Cardiac atrium fibroblast (primary cell): Measurements from ENCODE around the gene MRPS11. TPM values are rescaled to one million over a fixed set of nuclear protein-coding genes. Genes with fewer than 3 reads are reported as not detected.

ENCODE experiments used
- total RNA-seq: library from RNA; depleted of rRNA; stranded (reverse); fragments of >200 nt; gene quantifications from 2 replicates; pipeline ENCODE4 v1.2.3, GENCODE V29; 2015

Gene MRPS11
- total RNA-seq, result 41.0 and 42.4 TPM in 2 replicates

DNA sequence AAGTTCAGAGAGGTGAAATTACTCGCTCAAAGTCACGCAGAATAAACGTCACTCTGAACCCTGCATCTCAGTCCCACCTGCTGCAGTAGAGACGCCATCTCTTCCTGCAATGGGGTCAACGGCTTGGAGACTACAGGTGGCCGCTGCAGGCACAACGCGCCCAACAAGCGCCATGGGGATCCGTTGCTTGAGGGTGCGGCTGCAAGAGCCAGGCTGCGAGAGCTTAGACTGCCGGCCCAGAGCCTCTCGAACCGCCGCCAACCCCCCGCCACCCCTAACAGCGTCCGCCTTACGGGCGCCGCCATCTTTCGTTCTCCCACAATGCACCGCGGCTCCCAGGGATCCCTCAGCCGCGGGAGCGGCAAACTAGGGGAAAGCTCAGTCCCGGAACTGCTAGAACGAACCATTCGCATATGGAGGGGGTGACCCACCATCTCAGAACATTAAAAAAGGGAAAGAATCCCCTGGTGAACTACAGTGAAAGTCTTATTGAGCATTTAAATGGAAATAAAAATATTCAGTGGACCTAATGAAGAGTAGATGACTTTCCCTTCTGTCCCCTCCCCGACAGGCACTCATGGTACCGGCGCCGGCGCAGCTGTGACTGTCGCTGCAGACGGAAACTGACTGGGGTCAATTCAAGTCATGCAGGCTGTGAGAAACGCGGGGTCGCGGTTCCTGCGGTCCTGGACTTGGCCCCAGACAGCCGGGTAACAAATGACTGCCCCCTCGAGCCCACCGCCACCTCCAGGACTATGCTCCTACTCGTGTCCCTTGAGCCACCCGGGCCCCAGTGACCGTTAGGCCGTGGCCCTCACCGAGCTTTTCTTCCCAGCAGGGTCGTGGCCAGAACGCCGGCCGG lies at the start of gene MRPS11, which contains the start of gene MRPL46:
MRPS11 (plus strand) TSS at position 636 of the 862 bp plus-strand sequence; CDS start at position 646, 10 bp downstream.
MRPL46 (minus strand) TSS at position 316 of the 862 bp plus-strand sequence; CDS start at position 305, 11 bp downstream.

Other genes starting within 250 kb of the MRPS11 start
- gene NTRK3, start 211.0 kb upstream of the MRPS11 start, total RNA-seq, result 0.16 and 2.3 TPM in 2 replicates
- 16.0 and 16.1 TPM in 2 replicates for gene MRPL46, start 320 bp upstream of the MRPS11 start, total RNA-seq
- 5.2 and 5.7 TPM in 2 replicates for gene DET1, start 79.0 kb downstream of the MRPS11 start, total RNA-seq
- 14.3 and 19.3 TPM in 2 replicates for gene AEN, start 153.6 kb downstream of the MRPS11 start, total RNA-seq
- gene ISG20, start 171.3 kb downstream of the MRPS11 start, total RNA-seq, result 1.3 and 4.9 TPM in 2 replicates